ENCODE data around the gene DOK7.

DNA sequence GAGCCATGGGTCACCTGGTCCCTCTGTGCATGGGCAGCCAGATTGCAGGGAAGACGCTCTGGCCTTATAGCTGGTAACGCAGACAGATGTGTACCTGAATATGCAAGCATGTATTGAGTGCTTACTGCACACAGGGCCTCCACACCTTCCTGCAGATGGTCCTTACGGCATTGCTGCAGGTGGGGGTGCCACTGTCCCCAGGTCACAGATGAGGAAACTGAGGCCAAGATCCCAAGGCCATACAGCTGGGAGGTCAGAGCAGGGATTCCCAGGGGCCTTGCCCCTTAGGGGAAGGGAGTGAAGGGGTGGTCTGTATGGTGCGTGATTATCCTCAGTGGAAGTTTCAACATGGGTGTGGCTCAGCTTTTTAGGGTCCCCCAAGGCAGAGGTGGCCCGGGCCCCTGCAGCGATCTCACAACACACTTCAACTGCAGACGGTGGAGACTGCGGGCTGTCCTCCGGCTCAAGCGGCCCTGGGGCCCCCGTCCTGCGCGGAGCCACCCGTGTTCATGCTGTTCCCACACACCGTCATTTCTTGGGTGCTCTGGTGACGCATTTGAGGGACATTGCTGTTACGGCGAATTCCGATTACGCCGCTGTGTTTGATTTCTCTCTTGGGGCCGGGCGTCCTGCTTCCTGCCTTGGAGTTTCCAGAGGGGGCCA is 8.1 kb downstream of the DOK7 start:
- TF ChIP-seq, protein P1, sequence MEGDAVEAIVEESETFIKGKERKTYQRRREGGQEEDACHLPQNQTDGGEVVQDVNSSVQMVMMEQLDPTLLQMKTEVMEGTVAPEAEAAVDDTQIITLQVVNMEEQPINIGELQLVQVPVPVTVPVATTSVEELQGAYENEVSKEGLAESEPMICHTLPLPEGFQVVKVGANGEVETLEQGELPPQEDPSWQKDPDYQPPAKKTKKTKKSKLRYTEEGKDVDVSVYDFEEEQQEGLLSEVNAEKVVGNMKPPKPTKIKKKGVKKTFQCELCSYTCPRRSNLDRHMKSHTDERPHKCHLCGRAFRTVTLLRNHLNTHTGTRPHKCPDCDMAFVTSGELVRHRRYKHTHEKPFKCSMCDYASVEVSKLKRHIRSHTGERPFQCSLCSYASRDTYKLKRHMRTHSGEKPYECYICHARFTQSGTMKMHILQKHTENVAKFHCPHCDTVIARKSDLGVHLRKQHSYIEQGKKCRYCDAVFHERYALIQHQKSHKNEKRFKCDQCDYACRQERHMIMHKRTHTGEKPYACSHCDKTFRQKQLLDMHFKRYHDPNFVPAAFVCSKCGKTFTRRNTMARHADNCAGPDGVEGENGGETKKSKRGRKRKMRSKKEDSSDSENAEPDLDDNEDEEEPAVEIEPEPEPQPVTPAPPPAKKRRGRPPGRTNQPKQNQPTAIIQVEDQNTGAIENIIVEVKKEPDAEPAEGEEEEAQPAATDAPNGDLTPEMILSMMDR (conservative IDR thresholded peaks at IDR 0.05; ENCODE audit: low read depth, low read length): no peak
- TF ChIP-seq POLR2A (IDR thresholded peaks at IDR 0.05; ENCODE audit: low read depth, low read length) (no peak), RAD21 (IDR thresholded peaks at IDR 0.05; ENCODE audit: low read length) (no peak), BHLHE40 (IDR thresholded peaks at IDR 0.05; ENCODE audit: low read depth, low read length) (no peak)
